Stomach (tissue), 9 donors: ENCODE results near the gene PRSS57. TPM values are rescaled to one million over a fixed set of nuclear protein-coding genes. Genes with fewer than 3 reads are reported as not detected.

Source experiments
- DNase-seq, 2 donors: peaks; one replicate each; pipeline versions ENCODE4 v3.0.0 to v3.0.0-alpha.2; 2013 to 2019
- H3K27ac ChIP-seq, 5 donors: fragments of 200-600 bp in 4 of 5; sonication (generic) in 4 of 5; one replicate each; pipeline ENCODE4 v1.5.1; 2013 to 2019; ENCODE audit warnings: mild to moderate bottlenecking in 1 of 5, moderate library complexity in 1 of 5
- H3K27me3 ChIP-seq, 3 donors: fragments of 200-600 bp; sonication (generic); one replicate each; pipeline ENCODE4 v1.5.1; 2017 to 2019; ENCODE audit warnings: mixed run types in 1 of 3
- H3K36me3 ChIP-seq, 4 donors: fragments of 200-600 bp; sonication (generic); 1 replicate in 3 of 4; 2 replicates in 1 of 4; pipeline ENCODE4 v1.5.1; 2016 to 2019
- H3K4me1 ChIP-seq, 4 donors: fragments of 200-600 bp; sonication (generic); one replicate each; pipeline ENCODE4 v1.5.1; 2016 to 2019
- H3K4me3 ChIP-seq, 4 donors: fragments of 200-600 bp; sonication (generic) in 3 of 4; one replicate each; pipeline ENCODE4 v1.5.1; 2016 to 2019; ENCODE audit warnings: mild to moderate bottlenecking in 1 of 4
- H3K9me3 ChIP-seq, 4 donors: fragments of 200-600 bp; sonication (generic); one replicate each; pipeline ENCODE4 v1.5.1; 2016 to 2019
- EP300 ChIP-seq: sonication (generic); formaldehyde crosslinking; IDR thresholded peaks from one replicate; pipeline ENCODE4 v1.6.1; 2017; ENCODE audit warnings: antibody characterized with exemption
- POLR2A ChIP-seq, 4 donors: fragments of 450-650 bp; IDR thresholded peaks; one replicate each; pipeline ENCODE4 v1.6.1; 2016; ENCODE audit warnings: antibody characterized with exemption in 4 of 4, control low read depth in 2 of 4, mild to moderate bottlenecking in 1 of 4, moderate library complexity in 1 of 4
- POLR2AphosphoS5 ChIP-seq, 3 donors: sonication (generic); formaldehyde crosslinking; IDR thresholded peaks; one replicate each; pipeline ENCODE4 v1.6.1; 2016; ENCODE audit warnings: antibody characterized with exemption in 3 of 3
- WGBS, 5 donors: extraction: QIAGEN DNeasy Blood & Tissue Kit in 3 of 5; methylation state at CpG; one replicate each; pipeline versions ENCODE4 v1.1.5 to v1.1.7; 2013 to 2018; 5-methylcytosine and 5-hydroxymethylcytosine counted together
- intact Hi-C: fragments of 100-400 bp; cut with DNase I; formaldehyde crosslinking; loops from one replicate; pipeline ENCODE4 v1.15.1; 2023; ENCODE audit warnings: low total_unique reads
- polyA plus RNA-seq, 3 donors: library from polyadenylated mRNA; stranded (reverse); fragments of 200-250 nt; gene quantifications; one replicate each; pipeline ENCODE4 v1.2.3, GENCODE V29; 2013
- total RNA-seq, 5 donors: library from RNA; depleted of rRNA; stranded (reverse); fragments of >200 nt; gene quantifications; one replicate each; pipeline versions ENCODE4 v1.1.0 to v1.2.3, GENCODE V29; 2014 to 2016
- TF ChIP-seq, protein P1 (sequence below), 7 experiments: fragments of 450-650 bp in 4 of 7; fragments of 200-600 bp in 3 of 7; sonication (generic) in 3 of 7; IDR thresholded peaks; one replicate each; pipeline ENCODE4 v1.5.1; 2016 to 2019; ENCODE audit warnings: antibody characterized with exemption in 7 of 7, control low read depth in 2 of 7, mild to moderate bottlenecking in 1 of 7
- donor health status: healthy with polysubstance abuse.
- donor health status: Bipolar disorder and iron deficiency.
- donor health status: healthy.

The PRSS57 gene
- total and polyA plus RNA-seq, 8 donors: not detected

DNA sequence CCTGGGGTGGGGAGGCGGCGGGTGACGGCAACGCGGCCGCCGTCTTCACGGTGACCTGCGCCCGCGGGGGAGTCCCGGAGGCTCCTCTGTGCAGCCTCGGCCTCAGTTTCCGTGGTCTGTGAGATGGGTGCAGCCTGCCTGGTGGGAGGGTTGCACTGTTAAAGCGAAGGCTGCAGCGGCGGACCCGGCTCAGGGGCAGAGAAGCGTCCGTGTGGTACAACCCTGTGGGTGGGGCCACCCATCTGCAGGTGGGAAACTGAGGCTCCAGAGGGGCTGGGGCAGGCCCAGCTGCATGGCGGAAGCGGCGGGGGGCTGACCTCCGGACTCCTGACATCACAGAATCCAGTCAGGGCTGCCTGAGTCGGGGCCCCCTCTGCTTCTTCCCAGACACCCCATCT is 55.1 kb downstream of the PRSS57 start:
- Histone ChIP-seq H3K27me3 (peaks cover 0 to 10% (median 0%) of the 10 kb centered on the region in 3 donors), H3K9me3 (no peaks in the 10 kb centered on the region), H3K27ac (peak overlapping the region in 3 of 5 donors; percentile 29 to 73 (median 41)), H3K4me3 (peak overlapping the region; percentile 45 to 55 (median 48)), H3K4me1 (peaks cover 13 to 19% (median 16%) of the 10 kb centered on the region in 4 donors), H3K36me3 (peaks cover 0 to 13% (median 10%) of the 10 kb centered on the region in 4 donors)
- TF ChIP-seq POLR2AphosphoS5 (IDR thresholded peaks at IDR 0.05) (no peak), POLR2A (IDR thresholded peaks at IDR 0.05) (no peak), EP300 (no peak)
- TF ChIP-seq, protein P1, sequence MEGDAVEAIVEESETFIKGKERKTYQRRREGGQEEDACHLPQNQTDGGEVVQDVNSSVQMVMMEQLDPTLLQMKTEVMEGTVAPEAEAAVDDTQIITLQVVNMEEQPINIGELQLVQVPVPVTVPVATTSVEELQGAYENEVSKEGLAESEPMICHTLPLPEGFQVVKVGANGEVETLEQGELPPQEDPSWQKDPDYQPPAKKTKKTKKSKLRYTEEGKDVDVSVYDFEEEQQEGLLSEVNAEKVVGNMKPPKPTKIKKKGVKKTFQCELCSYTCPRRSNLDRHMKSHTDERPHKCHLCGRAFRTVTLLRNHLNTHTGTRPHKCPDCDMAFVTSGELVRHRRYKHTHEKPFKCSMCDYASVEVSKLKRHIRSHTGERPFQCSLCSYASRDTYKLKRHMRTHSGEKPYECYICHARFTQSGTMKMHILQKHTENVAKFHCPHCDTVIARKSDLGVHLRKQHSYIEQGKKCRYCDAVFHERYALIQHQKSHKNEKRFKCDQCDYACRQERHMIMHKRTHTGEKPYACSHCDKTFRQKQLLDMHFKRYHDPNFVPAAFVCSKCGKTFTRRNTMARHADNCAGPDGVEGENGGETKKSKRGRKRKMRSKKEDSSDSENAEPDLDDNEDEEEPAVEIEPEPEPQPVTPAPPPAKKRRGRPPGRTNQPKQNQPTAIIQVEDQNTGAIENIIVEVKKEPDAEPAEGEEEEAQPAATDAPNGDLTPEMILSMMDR (IDR thresholded peaks at IDR 0.05): no peak
- intact Hi-C loops: no loop called here
- no peak for DNase-seq
- WGBS, 5 donors: 43 to 58% (median 52%) methylated on average over 16 to 25 of the region's 25 CpGs

DNA sequence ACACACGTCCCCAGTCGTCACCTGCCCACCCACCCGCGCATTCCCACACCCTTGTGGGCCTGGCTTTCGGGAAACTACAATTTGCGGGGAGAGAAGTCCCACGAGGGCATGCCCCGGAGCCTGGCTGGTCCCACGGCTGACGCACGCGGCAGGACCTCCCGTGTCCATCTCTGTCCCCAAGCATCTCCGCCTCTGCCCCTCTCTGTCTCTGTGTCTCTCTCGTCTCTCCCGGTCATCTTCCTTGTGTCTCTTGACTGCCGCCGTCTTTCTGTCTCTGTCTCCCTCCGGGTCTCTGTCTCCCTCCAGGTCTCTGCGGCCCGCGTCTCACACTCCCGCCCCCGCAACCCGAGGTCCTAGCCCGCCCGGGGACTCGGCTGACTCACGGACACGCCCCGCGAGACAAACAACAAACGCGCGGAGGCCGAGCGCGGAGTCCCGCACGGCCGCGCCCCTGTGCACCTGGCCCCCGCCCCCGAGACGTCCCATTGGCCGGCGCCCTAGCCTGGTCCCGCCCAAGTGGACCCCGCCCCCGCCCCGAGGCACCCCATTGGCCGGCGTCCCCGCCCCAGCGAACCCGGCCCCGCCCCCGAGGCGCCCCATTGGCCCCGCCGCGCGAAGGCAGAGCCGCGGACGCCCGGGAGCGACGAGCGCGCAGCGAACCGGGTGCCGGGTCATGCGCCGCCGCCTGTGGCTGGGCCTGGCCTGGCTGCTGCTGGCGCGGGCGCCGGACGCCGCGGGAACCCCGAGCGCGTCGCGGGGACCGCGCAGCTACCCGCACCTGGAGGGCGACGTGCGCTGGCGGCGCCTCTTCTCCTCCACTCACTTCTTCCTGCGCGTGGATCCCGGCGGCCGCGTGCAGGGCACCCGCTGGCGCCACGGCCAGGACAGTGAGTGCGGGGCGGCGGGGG is 55.7 kb downstream of the PRSS57 start, which contains the start of gene FGF22:
FGF22 (plus strand) TSS at position 627 of the 908 bp plus-strand sequence; CDS start at position 674, 47 bp downstream.
- DNase-seq: peak; percentile 97
- no peaks in the 10 kb centered on the region for H3K9me3 ChIP-seq
- 6 to 9% (median 8%) methylated on average over 44 to 109 of the region's 109 CpGs for WGBS, 5 donors
- peaks cover 0 to 6% (median 4%) of the 10 kb centered on the region in 4 donors for H3K36me3 ChIP-seq
- intact Hi-C loops: loop anchor here (10.0 kb wide), 1 partner anchor 65 kb away; the partner anchor contains the start of gene BSG
- peaks cover 0 to 10% (median 0%) of the 10 kb centered on the region in 3 donors for H3K27me3 ChIP-seq
- TF ChIP-seq POLR2A (IDR thresholded peaks at IDR 0.05) (no peak), EP300 (no peak), POLR2AphosphoS5 (IDR thresholded peaks at IDR 0.05) (no peak)
- TF ChIP-seq, protein P1 (IDR thresholded peaks at IDR 0.05): no peak
- H3K27ac ChIP-seq: peak within 1 kb of the TSS in 3 of 5 donors; percentile 29 to 73 (median 41)
- H3K4me3 ChIP-seq: peak within 1 kb of the TSS; percentile 45 to 55 (median 48)
- H3K4me1 ChIP-seq: peaks cover 13 to 26% (median 21%) of the 10 kb centered on the region in 4 donors

DNA sequence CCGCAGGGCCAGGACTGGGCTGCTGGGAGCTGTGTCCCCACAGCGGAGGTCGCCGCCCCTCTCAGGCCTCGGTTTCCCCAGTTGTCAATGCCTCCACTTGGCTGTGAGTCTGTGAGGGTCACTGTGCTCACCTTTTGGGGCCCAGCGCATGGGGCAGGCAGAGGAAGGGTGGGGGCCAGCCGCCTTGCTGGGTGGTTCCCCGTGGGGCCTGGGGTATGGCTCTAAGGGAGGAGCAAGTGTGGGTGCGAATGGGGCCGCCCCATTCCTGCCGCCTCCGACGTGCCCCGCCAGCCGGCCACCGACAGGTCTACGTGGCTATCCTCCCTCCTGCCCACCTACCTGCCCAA is 56.4 kb downstream of the PRSS57 start:
- DNase-seq: no peak
- Histone ChIP-seq H3K9me3 (no peaks in the 10 kb centered on the region), H3K27ac (peak overlapping the region in 2 of 5 donors; percentile 22 to 68), H3K27me3 (peaks cover 0 to 10% (median 0%) of the 10 kb centered on the region in 3 donors), H3K4me1 (peaks cover 20 to 32% (median 28%) of the 10 kb centered on the region in 4 donors), H3K36me3 (peaks cover 0 to 3% (median under 1%) of the 10 kb centered on the region in 4 donors), H3K4me3 (peak overlapping the region; percentile 45 to 55 (median 48))
- TF ChIP-seq, protein P1 (IDR thresholded peaks at IDR 0.05): no peak
- TF ChIP-seq POLR2AphosphoS5 (IDR thresholded peaks at IDR 0.05) (no peak), EP300 (no peak)
- WGBS, 5 donors: 35 to 69% (median 62%) methylated on average over 8 to 17 of the region's 17 CpGs
- intact Hi-C loops: loop anchor here (10.0 kb wide), 1 partner anchor 64 kb away; the partner anchor contains the start of gene BSG

Other genes starting within 250 kb of the PRSS57 start
- gene SHC2, start 234.4 kb downstream of the PRSS57 start, total RNA-seq: 100 to 1,000 TPM in 2 of 5 donors, 10 to 100 TPM in 3; 13.8 to 169 (median 34.8) TPM
- gene SHC2, start 234.4 kb downstream of the PRSS57 start, polyA plus RNA-seq: 10 to 100 TPM; 27.6 to 40.7 (median 38.4) TPM
- gene MADCAM1, start 199.0 kb downstream of the PRSS57 start, total RNA-seq: 10 to 100 TPM in 1 of 5 donors, 1 to 10 TPM in 2, under 1 TPM in 1, not detected in 1; 0.45 to 11.9 (median 2.1) TPM
- gene MADCAM1, start 199.0 kb downstream of the PRSS57 start, polyA plus RNA-seq: 1 to 10 TPM; 1.5 to 2.9 (median 2.3) TPM
- gene TPGS1, start 188.0 kb downstream of the PRSS57 start, total RNA-seq: 10 to 100 TPM in 3 of 5 donors, 1 to 10 TPM in 2; 1.2 to 65.5 (median 15.2) TPM
- 10 to 100 TPM; 26.3 to 33.8 (median 26.4) TPM for gene TPGS1, start 188.0 kb downstream of the PRSS57 start, polyA plus RNA-seq
- 100 to 1,000 TPM in 2 of 5 donors, 10 to 100 TPM in 3; 26.1 to 503 (median 72.9) TPM for gene CDC34, start 163.7 kb downstream of the PRSS57 start, total RNA-seq
- 10 to 100 TPM; 62.9 to 82.1 (median 80.5) TPM for gene CDC34, start 163.7 kb downstream of the PRSS57 start, polyA plus RNA-seq
- gene GZMM, start 151.4 kb downstream of the PRSS57 start, total RNA-seq: 1 to 10 TPM in 1 of 5 donors, under 1 TPM in 1, not detected in 3; 0.55 to 5.4 TPM
- gene GZMM, start 151.4 kb downstream of the PRSS57 start, polyA plus RNA-seq: 1 to 10 TPM in 1 of 3 donors, under 1 TPM in 2; 0.37 to 6.6 (median 0.93) TPM
- gene BSG, start 122.9 kb downstream of the PRSS57 start, total RNA-seq: 1,000 to 10,000 TPM in 1 of 5 donors, 100 to 1,000 TPM in 4; 184 to 1,029 (median 269) TPM
- 100 to 1,000 TPM; 193 to 524 (median 393) TPM for gene BSG, start 122.9 kb downstream of the PRSS57 start, polyA plus RNA-seq
- under 1 TPM in 1 of 5 donors, not detected in 4; 0.18 TPM for gene HCN2, start 105.6 kb downstream of the PRSS57 start, total RNA-seq
- under 1 TPM in 2 of 3 donors, not detected in 1; 0.10 to 0.15 TPM for gene HCN2, start 105.6 kb downstream of the PRSS57 start, polyA plus RNA-seq
- 100 to 1,000 TPM in 1 of 5 donors, 10 to 100 TPM in 4; 18.5 to 196 (median 57.8) TPM for gene POLRMT, start 61.9 kb downstream of the PRSS57 start, total RNA-seq
- gene POLRMT, start 61.9 kb downstream of the PRSS57 start, polyA plus RNA-seq: 100 to 1,000 TPM in 1 of 3 donors, 10 to 100 TPM in 2; 73.5 to 103 (median 89.4) TPM
- under 1 TPM in 1 of 5 donors, not detected in 4; 0.45 TPM for gene FGF22, start 55.6 kb downstream of the PRSS57 start, total RNA-seq
- gene FGF22, start 55.6 kb downstream of the PRSS57 start, polyA plus RNA-seq: under 1 TPM; 0.37 to 0.76 (median 0.48) TPM
- gene RNF126, start 32.2 kb downstream of the PRSS57 start, total RNA-seq: 100 to 1,000 TPM in 1 of 5 donors, 10 to 100 TPM in 4; 21.1 to 240 (median 65.9) TPM
- gene RNF126, start 32.2 kb downstream of the PRSS57 start, polyA plus RNA-seq: 10 to 100 TPM; 29.9 to 35.1 (median 35.0) TPM
- 100 to 1,000 TPM in 1 of 5 donors, 10 to 100 TPM in 4; 12.3 to 136 (median 62.9) TPM for gene FSTL3, start 19.1 kb downstream of the PRSS57 start, total RNA-seq
- gene FSTL3, start 19.1 kb downstream of the PRSS57 start, polyA plus RNA-seq: 10 to 100 TPM; 12.5 to 32.8 (median 20.7) TPM
- 10 to 100 TPM; 12.1 to 88.9 (median 17.5) TPM for gene PALM, start 13.5 kb upstream of the PRSS57 start, total RNA-seq
- gene PALM, start 13.5 kb upstream of the PRSS57 start, polyA plus RNA-seq: 10 to 100 TPM in 2 of 3 donors, 1 to 10 TPM in 1; 9.8 to 14.8 (median 12.0) TPM
- 100 to 1,000 TPM in 1 of 5 donors, 10 to 100 TPM in 3, 1 to 10 TPM in 1; 5.3 to 149 (median 27.7) TPM for gene MISP, start 55.7 kb upstream of the PRSS57 start, total RNA-seq
- 10 to 100 TPM in 2 of 3 donors, 1 to 10 TPM in 1; 2.1 to 12.9 (median 12.5) TPM for gene MISP, start 55.7 kb upstream of the PRSS57 start, polyA plus RNA-seq
- 100 to 1,000 TPM in 4 of 5 donors, 10 to 100 TPM in 1; 92.9 to 539 (median 173) TPM for gene PTBP1, start 102.0 kb upstream of the PRSS57 start, total RNA-seq
- gene PTBP1, start 102.0 kb upstream of the PRSS57 start, polyA plus RNA-seq: 10 to 100 TPM; 74.8 to 80.9 (median 74.8) TPM
- under 1 TPM in 1 of 5 donors, not detected in 4; 0.55 TPM for gene PLPPR3, start 126.5 kb upstream of the PRSS57 start, total RNA-seq
- gene PLPPR3, start 126.5 kb upstream of the PRSS57 start, polyA plus RNA-seq: under 1 TPM in 1 of 3 donors, not detected in 2; 0.46 TPM
- under 1 TPM in 1 of 5 donors, not detected in 4; 0.55 TPM for gene AZU1, start 132.4 kb upstream of the PRSS57 start, total RNA-seq
- gene AZU1, start 132.4 kb upstream of the PRSS57 start, polyA plus RNA-seq: 1 to 10 TPM in 1 of 3 donors, under 1 TPM in 2; 0.53 to 1.5 (median 1.00) TPM
- 1 to 10 TPM in 1 of 5 donors, not detected in 4; 2.6 TPM for gene PRTN3, start 145.5 kb upstream of the PRSS57 start, total RNA-seq
- gene PRTN3, start 145.5 kb upstream of the PRSS57 start, polyA plus RNA-seq: under 1 TPM in 1 of 3 donors, not detected in 2; 0.15 TPM
- gene ELANE, start 156.9 kb upstream of the PRSS57 start, total RNA-seq: 10 to 100 TPM in 1 of 5 donors, 1 to 10 TPM in 1, not detected in 3; 2.9 to 10.5 TPM
- gene ELANE, start 156.9 kb upstream of the PRSS57 start, polyA plus RNA-seq: 1 to 10 TPM in 2 of 3 donors, not detected in 1; 1.1 to 3.4 TPM
- gene CFD, start 164.2 kb upstream of the PRSS57 start, total RNA-seq: 1,000 to 10,000 TPM in 1 of 5 donors, 100 to 1,000 TPM in 3, 10 to 100 TPM in 1; 36.6 to 1,275 (median 118) TPM
- 100 to 1,000 TPM in 2 of 3 donors, 10 to 100 TPM in 1; 48.7 to 204 (median 140) TPM for gene CFD, start 164.2 kb upstream of the PRSS57 start, polyA plus RNA-seq
- 100 to 1,000 TPM in 2 of 5 donors, 10 to 100 TPM in 3; 16.7 to 126 (median 82.1) TPM for gene MED16, start 197.7 kb upstream of the PRSS57 start, total RNA-seq
- gene MED16, start 197.7 kb upstream of the PRSS57 start, polyA plus RNA-seq: 10 to 100 TPM; 49.0 to 74.0 (median 54.7) TPM
- not detected for gene RNU6-9, start 198.0 kb upstream of the PRSS57 start, total RNA-seq
- not detected for gene RNU6-9, start 198.0 kb upstream of the PRSS57 start, polyA plus RNA-seq
- gene R3HDM4, start 217.8 kb upstream of the PRSS57 start, total RNA-seq: 10 to 100 TPM in 3 of 5 donors, 1 to 10 TPM in 2; 5.8 to 62.0 (median 29.7) TPM
- 10 to 100 TPM; 47.1 to 63.8 (median 60.0) TPM for gene R3HDM4, start 217.8 kb upstream of the PRSS57 start, polyA plus RNA-seq
- not detected for gene KISS1R, start 221.9 kb upstream of the PRSS57 start, total RNA-seq
- gene KISS1R, start 221.9 kb upstream of the PRSS57 start, polyA plus RNA-seq: not detected
- gene ARID3A, start 230.6 kb upstream of the PRSS57 start, total RNA-seq: 10 to 100 TPM in 2 of 5 donors, 1 to 10 TPM in 2, not detected in 1; 1.8 to 23.5 (median 8.6) TPM
- 1 to 10 TPM; 1.1 to 4.3 (median 2.1) TPM for gene ARID3A, start 230.6 kb upstream of the PRSS57 start, polyA plus RNA-seq